ENCODE measurements around the gene NEK2.
"Not testable (repeated sequence)": the region's sequence is repeated elsewhere in the genome, so short reads cannot be mapped to it uniquely, and the experiment has no call there.

Gene NEK2

GRCh38 chr1:211633524-211633846 lies 41.9 kb downstream of the NEK2 start:
- no peak for DNase-seq (ENCODE audit: low read depth in 1 of 2, low spot score in 1 of 2)

DNA sequence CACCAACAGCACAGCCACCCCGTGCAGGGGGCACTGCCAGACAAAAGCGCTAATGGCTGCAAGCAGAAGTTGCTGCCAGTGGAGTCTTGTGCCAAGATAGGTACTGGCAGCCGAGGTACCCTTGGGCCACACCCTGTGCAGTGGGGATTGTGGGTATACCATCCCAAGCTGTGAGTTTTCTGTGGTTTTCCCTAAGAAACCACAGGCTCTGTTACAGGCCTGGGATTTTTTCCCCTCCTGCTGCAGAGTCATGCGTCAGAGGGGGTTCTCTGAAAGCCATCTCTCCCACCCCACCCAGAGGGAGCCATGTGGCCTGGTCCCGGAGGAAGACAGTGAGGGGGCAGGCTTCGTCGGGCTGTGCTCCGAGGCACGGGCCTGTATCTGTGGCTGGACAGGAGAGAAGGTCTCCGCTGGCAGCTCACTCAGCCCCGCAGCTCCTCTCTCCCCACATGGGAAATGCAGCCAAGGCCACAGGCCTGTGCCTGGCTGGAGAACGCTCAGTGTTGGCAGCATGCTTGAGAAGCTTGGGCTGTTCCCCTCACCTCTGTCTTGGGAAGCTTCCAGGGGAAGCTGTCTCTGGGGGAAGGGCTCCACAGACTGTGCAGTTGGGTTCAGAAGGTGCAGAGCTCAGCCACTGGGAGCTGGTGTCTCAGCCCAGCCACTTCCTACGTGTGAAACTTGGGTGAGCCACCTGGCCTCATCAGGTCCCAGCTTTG lies 42.5 kb downstream of the NEK2 start:
- no peak for DNase-seq (ENCODE audit: low read depth in 1 of 2, low spot score in 1 of 2)

- no peak for DNase-seq (ENCODE audit: low read depth in 1 of 2, low spot score in 1 of 2)
These were observed 43.2 kb downstream of the NEK2 start for GRCh38 chr1:211632117-211632807.

DNA sequence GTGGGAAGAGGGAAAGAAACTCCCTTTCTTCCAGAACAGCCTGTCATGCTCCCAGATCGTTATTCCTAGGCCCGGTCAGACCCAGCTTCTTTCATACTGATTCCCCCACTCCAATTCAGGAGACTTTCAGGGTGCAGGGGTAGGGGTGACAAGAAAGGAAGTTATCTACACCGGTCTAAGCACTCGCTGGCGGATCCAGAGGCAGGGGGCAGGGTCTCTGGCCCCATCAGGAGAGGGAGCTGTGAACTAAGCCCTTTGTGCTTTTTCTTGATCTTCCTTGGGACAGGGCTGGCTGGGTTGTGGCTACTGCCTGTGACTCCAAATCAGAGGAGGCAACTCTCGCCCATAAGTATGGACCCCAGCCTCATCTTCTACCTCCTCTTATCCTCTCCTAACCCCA lies 44.3 kb downstream of the NEK2 start:
- DNase-seq (ENCODE audit: low read depth in 1 of 2, low spot score in 1 of 2): no peak

DNA sequence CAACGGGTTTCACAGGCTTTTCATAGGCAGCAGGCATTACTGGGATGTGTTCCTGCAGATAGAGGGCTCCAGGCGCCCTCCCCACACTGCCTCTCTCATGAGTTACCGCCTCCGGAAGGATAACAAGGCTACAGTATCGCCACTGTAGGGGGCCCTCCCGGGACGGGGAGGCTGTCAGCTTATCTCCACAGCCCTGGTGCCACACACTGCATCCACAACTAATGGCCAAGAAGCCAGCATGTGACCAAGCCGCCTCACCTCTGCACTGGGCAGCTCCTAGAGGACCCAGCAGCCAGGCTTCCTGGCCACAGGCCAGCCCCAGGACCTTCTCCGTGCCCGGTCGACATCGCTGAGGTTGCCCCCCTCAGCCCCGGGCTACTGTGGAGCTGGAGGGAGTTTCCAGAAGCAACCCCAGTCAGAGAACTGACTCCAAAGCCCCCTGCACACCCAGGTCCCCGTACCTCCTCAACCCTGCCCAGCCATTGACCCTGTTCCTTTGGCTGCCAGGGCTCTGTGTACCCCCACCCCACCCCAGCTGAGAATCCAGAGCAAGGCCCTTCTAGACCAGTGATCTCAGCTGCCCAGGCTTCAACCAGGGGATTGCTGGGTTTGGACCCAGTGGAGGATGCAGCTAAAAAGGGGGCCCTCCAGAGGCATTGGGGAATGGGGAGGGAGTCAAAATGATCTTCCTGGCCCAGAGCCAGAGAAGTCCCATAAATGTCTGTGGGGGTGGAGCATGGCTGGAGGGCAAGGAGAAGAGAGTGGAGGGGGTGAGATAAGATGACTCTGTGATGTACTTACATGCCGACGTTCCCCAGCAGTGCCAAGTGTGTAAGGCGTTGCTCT lies 45.0 kb downstream of the NEK2 start:
- no peak for DNase-seq (ENCODE audit: low read depth in 1 of 2, low spot score in 1 of 2)

- DNase-seq (ENCODE audit: low read depth in 1 of 2, low spot score in 1 of 2): no peak
These were observed 47.0 kb downstream of the NEK2 start for GRCh38 chr1:211628417-211628816.

DNA sequence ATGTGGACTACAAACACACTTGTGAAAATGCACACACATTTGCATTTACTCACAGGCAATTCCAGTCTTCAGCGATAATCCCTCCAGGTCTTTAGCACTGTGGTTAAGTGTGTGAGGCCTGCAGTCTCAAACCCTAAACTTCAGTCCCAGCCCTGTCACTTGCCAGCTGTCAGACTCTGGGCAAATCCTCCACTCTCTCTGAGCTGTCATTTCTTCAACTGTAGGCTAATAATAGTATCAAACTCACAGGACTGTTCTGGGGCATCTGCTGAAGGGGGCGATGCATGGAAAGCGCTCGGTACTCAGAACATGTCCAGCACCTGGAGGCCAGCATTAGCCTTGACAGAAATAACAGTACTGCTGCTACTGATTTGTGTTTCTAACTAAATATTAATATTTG lies 48.2 kb downstream of the NEK2 start:
- no peak for DNase-seq (ENCODE audit: low read depth in 1 of 2, low spot score in 1 of 2)

- not testable (repeated sequence) for DNase-seq (ENCODE audit: low read depth in 1 of 2, low spot score in 1 of 2)
These were observed 49.6 kb downstream of the NEK2 start for GRCh38 chr1:211625866-211626265.

- no peak for DNase-seq (ENCODE audit: low read depth in 1 of 2, low spot score in 1 of 2)
These were observed 50.4 kb downstream of the NEK2 start for GRCh38 chr1:211625040-211625439.

DNA sequence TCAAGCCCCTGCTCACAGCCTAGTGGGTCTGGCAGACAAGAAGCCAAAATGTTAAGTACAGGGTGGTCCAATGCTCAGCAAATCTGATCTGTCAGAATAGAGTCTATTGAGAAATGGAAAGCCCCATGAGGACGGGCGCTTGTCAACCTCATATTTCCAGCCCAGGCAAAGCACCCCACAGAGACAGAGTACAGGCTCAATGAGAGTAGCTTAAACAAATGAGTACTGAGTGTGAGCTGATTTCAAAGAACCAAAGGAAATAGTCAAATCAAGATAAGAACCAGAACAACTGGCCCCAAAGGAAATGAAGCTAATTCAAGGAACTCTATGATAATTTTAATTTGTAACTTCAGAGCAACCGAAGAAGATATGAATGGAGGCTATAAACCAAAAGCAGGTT lies 51.9 kb downstream of the NEK2 start:
- DNase-seq (ENCODE audit: low read depth in 1 of 2, low spot score in 1 of 2): no peak

DNA sequence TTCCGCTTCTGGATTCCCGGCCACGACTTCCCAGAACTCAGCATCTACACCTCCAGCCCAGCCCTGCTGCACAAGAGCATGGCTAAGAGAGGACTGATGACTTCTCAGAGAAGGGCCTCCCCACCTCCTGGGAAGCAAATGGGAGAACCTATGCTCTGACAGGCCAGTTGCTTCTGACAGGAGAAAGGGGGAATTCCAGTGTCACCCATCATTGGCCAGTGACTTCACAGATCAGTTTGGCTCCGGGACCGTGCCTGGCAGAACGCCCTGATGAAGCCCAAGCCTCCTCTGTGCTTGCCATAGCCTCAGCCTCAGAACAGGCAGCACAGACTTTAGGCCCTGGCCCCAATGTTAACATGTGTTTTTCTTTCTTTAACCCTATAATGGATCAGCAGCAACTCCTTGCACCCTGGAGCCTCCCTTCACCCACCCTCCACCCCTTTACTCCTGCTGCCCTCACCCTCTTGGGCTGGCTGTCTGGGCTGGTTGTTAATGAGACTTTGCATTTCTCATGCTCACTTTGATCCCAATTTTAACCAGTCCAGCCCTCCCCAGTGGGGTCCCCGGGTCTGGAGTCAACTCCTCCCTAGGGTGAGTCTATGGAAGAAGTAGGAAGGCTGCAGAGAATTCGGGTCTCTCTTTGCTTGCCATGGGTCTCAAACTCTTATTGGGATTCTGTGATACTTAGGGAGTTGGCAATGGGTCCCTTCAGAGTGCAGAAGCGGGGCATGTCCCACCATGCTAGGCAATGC lies 53.8 kb downstream of the NEK2 start:
- DNase-seq (ENCODE audit: low read depth in 1 of 2, low spot score in 1 of 2): no peak

DNA sequence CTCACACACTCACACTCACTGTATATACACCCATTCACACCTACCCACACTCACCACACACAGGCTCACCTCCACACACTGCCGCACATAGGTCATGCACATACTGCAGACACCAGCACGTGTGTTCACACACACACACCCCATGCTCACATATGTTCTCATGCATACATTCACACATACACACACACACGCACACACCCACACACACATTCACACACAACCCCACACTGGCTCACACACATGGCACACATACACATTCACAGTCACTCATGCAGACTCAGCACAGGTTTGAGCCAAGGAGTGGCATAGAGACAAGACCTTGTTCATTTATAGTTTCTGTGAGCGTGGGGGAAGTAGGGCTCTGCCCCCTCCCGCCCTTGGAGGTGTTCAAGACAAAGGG lies 55.3 kb downstream of the NEK2 start:
- no peak for DNase-seq (ENCODE audit: low read depth in 1 of 2, low spot score in 1 of 2)

DNA sequence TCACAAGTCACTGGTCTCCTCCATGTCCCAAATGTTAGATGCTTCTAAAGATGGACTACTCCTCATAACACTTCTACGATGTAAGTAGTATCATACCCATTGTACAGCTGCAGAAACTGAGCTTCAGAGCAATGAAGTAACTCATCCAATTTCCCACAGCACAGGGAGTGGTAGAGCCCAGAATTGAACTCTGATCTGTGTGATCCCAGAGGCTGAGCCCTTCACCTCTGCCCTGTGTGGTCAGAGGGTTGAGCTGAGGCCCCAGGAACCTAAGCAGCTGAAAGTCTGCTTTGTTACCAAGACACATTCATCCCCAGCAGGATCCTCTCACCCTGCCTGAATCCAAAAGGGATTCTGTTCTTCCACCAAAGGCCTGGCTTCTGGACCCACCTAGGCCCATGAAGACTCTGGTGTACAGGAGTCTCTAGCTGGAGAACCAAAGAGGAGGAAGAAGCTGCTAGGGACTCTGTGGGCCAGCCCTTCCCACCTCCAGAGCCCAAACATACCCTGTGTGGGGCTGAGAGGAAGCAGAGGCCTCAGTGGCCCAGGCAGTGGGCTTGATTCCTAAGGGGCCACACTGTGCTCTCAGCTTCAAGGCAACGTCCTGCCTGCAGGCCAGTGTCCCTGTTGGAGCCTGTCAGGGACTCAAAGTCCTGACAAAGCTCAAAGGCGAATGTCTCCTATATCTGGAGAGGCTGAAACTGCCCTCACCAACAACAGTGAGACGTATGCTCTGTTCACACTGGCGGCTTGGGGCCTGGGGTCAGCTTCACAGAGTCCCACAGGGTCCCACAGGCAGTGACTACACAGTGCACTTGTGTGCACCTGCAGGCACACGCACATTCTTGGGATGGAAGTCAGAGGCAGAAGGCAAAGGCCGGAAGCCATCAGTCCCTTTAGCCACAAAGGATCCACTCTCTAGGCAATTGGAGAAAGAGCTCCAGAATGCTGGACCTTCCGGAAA lies 56.1 kb downstream of the NEK2 start:
- DNase-seq (ENCODE audit: low read depth in 1 of 2, low spot score in 1 of 2): no peak

DNA sequence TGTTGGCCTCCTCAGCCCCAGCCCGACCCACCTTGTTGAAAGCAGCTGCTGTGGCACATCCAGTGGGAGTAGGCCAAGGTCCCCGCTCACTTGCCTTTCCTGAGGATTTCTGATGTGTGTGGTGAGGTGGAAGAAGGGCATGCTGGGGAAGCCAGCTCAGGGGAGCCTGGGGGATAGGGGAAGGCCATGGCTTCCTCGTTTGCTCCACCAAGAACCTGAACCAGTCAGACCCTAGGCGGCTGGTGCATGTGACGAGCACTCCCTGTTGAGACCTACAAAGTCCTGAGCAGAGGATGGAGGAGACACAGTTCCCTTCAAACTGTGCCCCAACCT lies 58.5 kb downstream of the NEK2 start:
- no peak for DNase-seq (ENCODE audit: low read depth in 1 of 2, low spot score in 1 of 2)

GRCh38 chr1:211616231-211616964 lies 59.0 kb downstream of the NEK2 start:
- no peak for DNase-seq (ENCODE audit: low read depth in 1 of 2, low spot score in 1 of 2)

DNA sequence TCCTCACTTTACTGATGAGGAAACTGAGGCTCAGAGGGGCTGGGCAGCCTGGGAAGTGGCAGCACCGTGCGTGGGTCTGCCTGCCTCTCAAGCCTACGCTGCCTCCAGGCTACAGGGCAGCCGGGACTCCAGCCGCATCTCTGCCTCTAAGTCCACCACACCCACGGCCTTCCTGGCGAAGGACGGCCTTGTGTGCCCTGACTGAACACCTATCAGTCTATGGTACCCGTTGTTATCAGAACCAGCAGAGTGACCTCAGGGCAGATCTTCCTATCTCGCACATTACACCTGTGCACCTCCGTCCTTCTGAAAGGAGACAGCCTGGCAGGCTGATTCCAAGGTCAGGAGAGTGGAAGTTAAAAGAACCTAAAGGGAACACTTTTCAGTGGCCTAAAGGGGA lies 60.8 kb downstream of the NEK2 start:
- no peak for DNase-seq (ENCODE audit: low read depth in 1 of 2, low spot score in 1 of 2)

DNA sequence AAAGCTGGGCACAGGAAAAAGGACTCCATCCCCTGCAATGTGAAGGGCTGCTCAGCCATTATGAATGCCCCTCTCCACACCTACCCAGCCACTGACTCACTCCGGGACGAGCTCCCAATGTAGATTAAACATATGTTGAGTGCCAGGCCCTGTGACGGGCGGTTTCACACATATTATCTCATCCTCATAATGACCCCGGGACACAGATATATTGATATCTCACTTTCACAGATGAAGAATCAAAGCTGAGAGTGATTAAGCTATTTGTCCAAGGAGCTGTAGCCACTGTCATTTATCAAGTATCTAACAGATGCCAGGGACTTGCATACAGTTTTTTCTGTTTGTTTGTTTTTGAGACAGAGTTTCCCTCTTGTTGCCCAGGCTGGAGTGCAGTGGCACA lies 61.5 kb downstream of the NEK2 start:
- no peak for DNase-seq (ENCODE audit: low read depth in 1 of 2, low spot score in 1 of 2)

GRCh38 chr1:211613108-211613947 lies 62.1 kb downstream of the NEK2 start:
- no peak for DNase-seq (ENCODE audit: low read depth in 1 of 2, low spot score in 1 of 2)

DNA sequence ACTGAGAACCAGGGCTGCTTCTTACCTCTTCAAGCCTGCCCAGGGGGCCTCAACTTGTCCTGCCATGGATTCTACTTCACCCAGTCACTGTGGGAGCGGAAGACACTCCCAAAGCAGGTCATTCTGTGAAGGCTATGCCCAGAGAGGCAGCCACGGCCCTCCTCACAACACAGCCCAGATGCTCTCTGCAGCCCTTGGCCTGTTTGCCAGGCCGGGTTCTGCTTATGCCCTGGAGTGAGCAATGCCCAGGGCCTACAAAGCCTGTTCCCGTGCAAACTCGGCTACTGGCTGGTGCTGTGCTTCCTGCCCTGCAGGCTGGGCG lies 62.7 kb downstream of the NEK2 start:
- no peak for DNase-seq (ENCODE audit: low read depth in 1 of 2, low spot score in 1 of 2)

Measured in stimulated activated CD4-positive, alpha-beta T cell treated with anti-CD3 and anti-CD28 coated beads, Interleukin-15, amount 100 ng/mL, for 1 hour (primary cell).